NOMO-1 treated with DMSO at 0.1 percent for 48 hours (cell line): ENCODE data around the gene FAM171A1.

Experiments used
- DNase-seq: peaks from one replicate; lab custom pipeline; 2025; ENCODE audit not compliant: unreplicated experiment; lab: John Stamatoyannopoulos, UW

Gene FAM171A1

DNA sequence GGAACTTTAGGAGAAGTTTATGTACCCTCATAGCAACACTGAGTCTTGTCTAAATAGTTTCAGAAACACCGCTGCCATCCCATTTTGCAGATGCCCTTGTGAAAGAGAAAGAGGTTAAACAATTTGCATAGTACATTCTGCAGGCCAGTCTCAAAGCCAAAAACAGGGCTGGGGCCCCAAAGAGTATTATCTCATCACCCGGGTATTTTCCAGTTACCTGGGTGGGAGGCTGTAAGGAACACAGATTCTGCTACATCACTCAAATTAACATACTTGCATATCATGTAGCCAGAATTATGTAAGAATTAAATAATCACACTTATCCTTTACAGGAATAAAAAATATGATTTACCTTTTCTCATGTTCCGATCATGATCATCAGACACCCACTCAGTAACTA lies 3.1 kb upstream of the FAM171A1 start:
- DNase-seq: no peak

DNA sequence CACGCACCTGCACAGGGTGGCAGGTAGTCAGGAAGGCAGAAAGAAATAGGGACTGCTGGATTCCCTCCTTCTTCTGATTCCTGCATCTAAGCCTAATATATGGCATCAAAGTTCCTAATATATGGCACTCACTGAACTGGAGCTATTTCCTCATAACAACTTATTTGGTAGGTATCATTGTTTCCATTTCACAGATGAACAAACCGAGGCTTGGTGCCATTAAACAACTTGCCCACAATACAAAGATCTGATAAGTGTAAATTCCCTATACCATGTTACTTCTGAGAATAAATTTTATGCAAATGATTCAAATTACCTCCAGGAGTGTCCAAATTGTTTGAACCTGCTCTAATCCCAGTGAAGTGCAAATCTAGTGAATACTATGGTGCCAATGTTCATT lies 2.1 kb upstream of the FAM171A1 start:
- DNase-seq: no peak

- no peak for DNase-seq
Measured at GRCh38 chr10:15370212-15370855, 755 bp downstream of the FAM171A1 start.

DNA sequence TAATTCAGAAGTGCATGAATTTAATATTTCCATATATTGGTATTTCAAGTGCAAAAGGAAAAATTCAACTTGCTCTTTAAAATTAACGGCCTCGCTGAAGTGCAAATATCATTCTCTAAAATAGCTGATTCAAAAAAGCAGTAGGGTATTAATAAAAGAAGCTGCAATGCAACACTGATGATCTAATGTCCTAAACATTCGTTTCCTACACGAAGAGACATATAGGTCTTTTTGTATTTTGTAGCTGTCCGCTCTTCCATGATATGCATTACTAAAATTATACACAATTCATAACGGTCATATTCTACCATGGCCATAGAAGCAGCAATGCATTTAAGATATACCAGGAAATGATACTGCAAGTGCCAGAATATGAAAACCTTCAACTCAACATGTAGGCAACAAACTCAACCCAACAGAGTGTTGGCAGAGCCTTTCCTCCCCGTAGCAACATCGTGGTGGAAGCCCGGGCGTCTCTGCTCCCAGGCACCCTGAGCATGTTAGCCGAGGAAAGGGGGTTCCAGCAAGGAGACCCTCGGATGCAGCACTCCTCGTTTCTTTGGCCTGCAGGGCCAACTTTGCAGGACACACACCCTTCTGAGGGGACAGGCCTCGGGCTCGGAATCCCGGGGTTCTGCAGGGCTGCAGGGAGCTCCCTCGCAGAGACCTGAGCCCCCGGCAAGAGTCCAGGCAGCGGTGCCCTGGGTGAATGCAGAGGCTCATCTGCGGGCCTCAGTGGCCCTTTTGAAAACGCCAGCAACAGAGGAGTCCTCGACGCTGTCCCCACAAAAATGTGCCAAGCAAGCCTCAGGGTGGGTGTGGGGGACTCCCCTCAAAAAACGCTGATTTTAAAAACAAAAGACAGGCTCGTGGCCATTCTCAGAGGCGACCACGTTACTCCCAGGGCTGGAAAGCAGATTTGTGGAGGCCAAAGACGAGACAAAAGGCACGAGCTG lies 1.6 kb downstream of the FAM171A1 start:
- no peak for DNase-seq

DNA sequence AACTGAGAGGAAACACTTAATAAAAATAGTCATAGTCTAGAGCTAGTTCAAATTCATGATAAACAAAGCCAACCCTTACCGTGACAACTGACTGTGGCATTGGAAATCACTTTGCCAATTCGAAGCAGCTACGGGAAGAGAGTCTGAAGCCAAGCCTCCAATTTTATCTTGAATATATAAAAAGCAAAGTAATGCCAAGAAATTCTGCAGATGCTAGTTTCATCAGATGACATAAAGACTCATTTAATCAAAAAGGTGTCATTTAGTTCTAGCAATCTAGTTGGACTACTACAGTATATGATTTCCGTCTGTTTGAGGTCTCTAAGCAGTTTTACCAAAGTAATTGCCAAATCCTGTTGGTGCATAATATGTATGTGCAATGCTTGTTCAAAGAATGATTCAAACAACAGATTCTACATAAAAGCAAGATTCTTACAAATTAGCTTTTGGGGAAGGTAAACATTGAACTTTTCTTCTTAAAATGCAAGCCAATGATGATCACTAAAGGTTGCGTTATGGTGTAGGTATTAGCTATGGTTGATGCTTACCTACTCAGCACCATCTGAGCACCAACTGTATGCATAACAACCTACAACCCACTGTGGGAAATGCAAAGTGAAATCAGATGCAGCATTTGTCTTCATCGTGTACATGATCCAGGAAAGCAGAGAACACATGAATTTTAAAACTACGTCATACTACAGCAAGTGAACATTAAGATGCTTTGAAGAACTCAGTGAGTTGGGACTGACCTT lies 2.8 kb downstream of the FAM171A1 start:
- DNase-seq: no peak

DNA sequence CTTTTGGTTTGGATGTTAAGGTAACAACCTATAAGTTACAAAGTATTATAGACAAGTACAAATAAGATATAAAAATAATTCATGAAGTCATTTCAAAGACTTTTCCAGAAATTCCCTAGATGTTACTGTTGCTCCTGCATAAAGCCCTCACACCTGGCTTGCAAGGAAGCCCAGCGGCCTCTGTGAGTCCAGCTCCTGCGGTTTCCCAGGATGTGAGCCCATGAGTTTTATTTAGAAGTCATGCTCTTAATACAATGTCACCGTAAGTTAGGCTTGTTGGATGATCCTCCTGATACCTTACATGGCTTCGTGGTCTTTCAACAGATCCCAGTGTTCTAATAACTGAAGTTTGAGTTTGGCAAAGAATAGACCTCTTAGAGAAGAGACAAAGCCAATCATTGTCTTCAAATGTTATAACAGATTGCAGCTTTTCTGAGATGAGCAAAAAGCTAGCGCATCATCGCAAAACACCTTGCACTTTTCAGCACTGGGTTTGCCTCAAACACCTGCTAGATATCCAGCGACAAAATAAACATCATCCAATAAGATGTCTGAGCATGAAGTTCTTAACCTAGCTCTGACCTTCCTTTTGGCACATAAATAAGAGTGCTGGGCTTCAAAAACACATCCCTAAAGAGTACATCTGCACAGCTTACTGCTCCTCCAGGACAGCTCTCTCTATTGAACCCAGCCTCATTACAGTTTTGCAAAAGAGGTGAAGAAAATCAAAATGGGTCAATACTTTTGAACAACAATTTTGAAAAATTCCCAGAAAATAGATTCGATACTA lies 3.6 kb downstream of the FAM171A1 start:
- no peak for DNase-seq

DNA sequence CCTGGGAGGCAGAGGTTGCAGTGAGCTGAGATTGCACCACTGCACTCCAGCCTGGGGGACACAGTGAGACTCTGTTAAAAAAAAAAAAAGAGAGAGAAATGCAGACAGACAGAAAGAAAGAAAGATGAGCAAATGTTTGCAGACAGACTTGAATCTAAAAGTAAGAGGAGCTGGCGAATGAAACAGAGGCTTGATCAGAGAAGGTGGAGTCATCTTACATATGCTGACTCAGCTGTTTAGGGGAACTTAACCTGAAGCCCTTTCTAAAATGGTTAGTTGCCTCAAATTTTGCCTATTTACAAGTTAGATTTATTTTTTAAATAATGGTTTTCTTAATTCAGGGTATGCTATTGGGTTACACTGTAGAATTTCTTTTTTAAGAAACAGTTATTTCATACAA lies 5.4 kb downstream of the FAM171A1 start:
- DNase-seq: no peak

- no peak for DNase-seq
Measured at GRCh38 chr10:15364001-15364400, 7.1 kb downstream of the FAM171A1 start.

DNA sequence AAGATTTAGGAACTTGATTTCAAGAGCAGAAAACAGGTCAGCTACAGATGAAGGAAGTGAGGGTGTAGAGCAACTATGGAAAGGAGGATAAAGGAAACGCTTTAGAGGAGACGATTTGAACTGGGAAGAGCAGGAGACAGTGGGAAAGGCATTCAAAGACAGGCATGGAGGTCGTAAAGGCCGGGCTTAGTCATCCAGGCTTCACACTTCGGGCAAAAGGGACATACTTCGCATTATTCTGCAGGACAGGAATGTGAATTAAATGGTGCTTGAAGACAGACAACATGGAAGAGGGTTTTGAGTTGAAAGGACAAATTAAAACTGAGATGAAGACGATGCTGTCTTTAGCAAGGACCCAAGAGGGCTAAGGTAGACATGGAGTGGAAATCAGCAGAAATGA lies 8.1 kb downstream of the FAM171A1 start:
- no peak for DNase-seq

GRCh38 chr10:15361131-15361530 lies 10.0 kb downstream of the FAM171A1 start:
- DNase-seq: peak; percentile 74

- DNase-seq: no peak
Measured at GRCh38 chr10:15360566-15360965, 10.5 kb downstream of the FAM171A1 start.

GRCh38 chr10:15353471-15354017 lies 17.5 kb downstream of the FAM171A1 start:
- DNase-seq: no peak

DNA sequence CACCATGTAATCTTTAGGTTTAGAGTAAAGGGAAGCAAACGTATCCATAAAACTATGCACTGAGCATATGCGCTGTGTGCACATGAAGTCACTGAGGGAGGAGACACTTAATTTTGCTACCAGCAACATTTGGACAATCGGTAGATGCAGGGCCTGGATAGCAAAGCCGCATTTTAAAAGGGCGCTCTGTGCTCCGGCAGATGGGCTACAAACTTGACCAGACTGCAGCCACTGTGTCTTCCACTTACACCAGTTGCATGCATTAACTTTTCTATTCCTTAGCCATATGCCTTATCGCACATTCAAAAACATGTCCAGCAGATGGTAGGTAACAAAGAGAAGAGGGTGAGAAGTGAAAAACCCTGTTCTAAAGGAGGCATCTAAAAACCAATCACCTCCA lies 18.3 kb downstream of the FAM171A1 start:
- no peak for DNase-seq

GRCh38 chr10:15352201-15352600 lies 18.9 kb downstream of the FAM171A1 start:
- no peak for DNase-seq

GRCh38 chr10:15351099-15351820 lies 19.8 kb downstream of the FAM171A1 start:
- DNase-seq: no peak

- DNase-seq: no peak
Measured at GRCh38 chr10:15349112-15349511, 22.0 kb downstream of the FAM171A1 start.

DNA sequence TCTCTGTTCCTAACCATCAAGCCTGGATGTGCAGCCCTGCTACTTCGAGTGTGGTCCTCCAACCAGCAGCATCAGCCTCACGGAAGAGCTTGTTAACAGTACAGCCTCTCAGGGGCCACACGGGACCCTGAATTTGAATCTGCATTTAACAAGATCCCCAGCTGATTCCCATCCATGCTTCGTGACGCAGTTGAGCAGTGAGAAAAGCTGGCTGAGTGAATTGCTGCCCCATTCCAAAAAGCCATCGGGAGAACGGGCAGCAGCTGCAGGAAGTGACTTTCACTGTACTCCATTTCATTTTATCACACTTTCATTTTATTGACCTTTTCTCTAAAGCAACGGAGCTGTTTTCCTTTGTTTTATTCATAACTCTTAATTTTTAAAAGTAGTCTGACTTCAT lies 22.5 kb downstream of the FAM171A1 start:
- DNase-seq: no peak

DNA sequence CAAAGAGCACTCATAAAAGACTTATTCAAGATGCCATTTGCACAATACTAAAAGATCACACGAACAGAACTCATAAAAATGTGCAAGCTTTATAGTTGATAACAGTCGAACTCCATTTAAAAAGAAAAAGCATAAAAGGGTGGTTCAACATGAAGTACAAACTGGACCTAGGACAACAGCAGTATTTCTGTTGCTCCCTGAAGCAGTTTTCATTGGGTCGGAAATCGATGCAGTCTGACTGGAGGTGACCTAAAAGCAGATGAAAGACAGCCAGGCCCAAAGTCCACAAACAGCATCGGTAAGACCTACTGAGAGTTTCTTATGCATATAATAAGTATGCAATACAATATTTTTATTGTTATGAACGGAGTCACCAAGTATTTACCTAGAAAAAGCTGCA lies 23.9 kb downstream of the FAM171A1 start:
- DNase-seq: no peak

GRCh38 chr10:15346440-15347141 lies 24.5 kb downstream of the FAM171A1 start:
- no peak for DNase-seq
